Medulla oblongata (tissue), 1 donor: ENCODE data around the gene PCED1B.
"Not testable (repeated sequence)": the region's sequence is repeated elsewhere in the genome, so short reads cannot be mapped to it uniquely, and the experiment has no call there.

Source experiments
- DNase-seq: peaks from one replicate; pipeline ENCODE4 v3.0.0-alpha.2; 2015; ENCODE audit errors: extremely low spot score

The PCED1B gene

DNA sequence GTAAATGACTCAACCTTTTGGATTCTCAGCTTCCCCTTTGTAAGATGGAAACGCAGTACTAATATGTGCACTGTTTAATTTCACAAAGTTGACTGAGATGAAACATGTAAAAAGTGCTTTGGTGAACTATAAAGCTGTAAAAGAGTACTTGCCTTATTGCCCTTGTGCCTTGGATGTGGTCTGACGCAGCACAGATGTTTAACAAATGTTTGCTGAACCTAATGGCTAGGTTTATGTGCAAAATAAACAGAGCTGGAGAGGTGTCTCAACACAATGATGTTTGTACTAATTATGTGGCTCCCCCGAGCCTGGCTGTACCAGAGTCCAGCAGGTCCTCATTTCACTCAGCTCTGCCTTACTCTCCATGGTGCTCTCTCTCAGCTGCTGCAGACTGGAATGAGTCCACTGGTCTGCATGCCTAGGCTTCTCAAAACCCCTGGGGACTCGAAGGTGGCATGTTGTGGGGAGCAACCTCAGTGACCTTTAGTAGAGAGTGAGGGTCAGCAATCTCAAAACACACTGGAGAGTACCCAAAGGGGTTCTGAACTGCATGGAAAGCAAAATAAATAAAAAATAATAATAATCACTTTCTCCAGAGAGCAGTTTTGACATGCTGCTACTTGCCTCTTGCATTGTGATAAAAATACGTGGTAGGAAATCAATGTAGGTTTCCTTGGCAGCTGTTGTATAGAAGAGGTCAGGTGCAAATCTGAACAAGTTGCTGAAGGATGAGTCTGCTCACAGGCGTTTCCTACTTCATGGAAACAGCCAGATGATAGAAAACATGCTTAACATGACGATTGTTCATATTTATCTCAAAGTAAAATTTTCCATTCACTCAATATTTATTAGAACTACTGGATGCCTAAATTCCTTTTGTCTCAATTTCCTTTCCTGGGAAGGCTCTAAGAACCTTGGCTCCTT is 8.9 kb downstream of the PCED1B start:
- DNase-seq = no peak

DNA sequence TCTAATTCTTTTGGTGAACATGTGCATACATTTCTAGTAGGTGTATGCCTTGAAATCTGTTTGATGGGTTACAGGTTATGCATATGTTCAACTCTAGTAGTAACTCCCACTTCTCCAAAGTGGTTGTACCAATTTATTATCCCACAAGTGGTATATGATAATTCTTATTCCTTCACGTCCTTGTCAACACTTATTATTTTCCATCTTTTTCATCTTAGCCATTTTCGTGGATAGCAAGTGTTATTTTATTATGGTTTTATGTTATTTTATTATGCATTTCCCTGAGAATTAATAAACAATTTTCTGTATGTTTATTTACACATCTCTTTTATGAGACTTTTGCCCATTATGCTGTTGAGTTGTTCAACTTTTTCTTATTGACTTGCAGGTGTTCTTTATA is 11.6 kb downstream of the PCED1B start:
- no peak for DNase-seq

DNA sequence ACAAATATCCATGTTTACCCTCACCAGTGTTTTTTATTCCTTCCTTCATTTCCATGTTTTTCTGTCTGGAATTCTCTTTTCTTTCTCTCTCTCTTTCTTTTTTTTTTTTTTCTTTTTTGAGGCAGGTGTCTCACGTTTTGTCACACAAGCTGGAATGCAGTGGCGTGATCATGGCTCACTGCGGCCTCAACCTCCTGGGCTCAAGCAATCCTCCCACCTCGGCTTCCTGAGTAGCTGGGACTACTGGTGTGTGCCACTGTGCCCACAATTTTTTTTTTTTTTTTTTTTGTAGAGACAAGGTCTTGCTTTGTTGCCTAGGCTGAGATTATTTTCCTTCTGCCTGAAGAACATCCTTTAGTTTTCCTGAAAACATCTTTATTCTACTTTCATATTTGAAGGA is 15.4 kb downstream of the PCED1B start:
- no peak for DNase-seq

DNA sequence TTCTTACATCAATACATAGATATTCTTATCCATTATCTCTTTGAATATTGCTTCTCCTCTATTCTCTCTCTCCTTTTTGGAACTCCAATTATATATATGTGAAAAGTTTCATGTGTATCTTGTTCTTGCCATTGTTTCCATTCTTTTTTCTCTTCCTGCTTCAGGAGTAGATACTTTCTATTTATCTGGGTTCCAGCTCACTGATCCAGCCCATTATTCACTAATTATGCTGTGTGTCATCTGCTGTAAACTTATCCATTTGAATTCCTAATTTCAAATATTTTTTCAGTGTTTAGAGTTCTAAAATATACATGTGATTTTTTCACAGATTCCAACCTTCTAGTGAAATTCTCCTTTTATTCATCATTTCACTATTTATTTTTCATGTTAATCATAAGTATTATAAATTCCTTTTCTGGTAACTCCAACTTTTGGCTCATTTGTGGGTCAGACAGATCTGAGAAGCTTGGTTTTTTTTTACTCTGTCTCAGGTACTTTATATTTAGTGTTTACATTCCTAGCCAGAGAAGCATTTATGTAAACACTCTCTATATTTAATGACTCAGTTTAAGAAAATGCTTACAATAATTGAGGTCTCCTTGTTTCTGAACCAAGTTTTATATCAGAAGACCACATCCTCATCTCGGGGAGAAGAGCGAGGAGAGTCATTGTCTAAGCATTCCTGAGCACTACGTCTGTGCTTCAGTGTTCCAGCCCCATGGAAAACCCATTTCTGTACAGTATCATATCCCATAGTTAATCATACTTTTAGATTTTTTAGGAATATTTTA is 16.2 kb downstream of the PCED1B start:
- no peak for DNase-seq

DNA sequence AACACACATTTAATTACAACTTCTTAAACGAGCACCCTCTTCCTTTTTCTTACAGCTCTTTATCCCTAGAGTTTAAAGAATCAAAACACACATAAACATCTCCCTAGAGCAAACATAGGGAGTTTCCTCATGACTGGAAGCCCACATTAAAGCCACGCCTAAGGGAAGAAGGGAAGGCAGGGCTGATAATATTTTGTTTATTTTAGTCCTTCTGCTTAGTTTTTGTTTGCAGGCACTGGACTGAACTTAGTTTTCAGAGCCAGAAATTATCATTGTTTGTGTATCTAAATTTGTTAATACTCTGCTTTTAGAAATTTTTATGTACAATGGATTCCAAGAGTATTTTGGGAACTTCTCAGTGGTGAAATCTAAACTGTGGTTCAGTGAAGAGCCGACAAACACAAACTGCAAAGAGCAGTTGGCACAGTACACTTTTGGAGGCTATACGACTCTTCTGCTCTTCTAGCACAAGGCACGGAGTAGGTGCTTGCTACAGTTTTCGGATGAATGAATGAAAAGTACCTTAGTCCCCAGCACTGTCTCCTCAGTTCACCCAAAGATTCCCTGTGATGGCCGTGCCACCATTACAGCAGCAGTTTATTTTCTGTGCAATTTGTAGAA is 18.0 kb downstream of the PCED1B start:
- DNase-seq = no peak

DNA sequence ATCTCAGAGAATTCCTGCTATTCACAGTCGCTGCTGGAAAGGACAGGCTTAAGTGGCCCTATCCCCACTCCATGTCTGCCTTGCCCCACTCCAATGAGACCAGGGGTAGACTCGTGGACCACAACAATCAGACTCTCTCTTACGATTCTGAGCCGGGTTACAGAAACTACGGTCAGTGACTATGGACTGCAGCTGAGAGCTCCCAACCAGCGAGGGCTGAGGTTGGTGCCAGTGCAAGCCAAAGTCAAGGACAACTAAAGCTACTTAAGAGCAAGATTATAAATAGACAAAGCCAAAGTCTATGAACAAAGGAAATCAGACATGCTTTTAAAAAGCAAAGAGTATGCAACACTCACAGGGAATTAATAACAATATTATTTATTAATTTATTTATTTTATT is 18.7 kb downstream of the PCED1B start:
- no peak for DNase-seq

DNA sequence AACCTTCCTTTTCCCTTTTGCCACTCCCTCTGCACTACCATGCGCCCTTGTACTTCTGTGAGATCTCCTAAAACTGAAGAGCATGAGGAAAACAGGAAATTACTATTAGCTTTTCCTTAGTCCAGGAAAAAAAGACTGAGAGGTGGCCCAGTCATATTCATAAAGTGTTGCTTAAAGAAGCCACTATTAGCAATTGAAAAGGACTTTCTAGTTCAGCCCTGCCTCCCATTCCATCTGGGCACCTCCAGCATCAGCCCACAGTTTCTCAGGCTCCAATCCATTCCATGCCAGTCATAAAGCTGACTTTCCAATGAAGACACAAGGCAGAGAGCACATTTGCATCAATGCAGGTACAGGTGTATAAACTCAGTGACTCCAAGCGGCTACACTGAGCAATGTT is 20.2 kb downstream of the PCED1B start:
- no peak for DNase-seq

DNA sequence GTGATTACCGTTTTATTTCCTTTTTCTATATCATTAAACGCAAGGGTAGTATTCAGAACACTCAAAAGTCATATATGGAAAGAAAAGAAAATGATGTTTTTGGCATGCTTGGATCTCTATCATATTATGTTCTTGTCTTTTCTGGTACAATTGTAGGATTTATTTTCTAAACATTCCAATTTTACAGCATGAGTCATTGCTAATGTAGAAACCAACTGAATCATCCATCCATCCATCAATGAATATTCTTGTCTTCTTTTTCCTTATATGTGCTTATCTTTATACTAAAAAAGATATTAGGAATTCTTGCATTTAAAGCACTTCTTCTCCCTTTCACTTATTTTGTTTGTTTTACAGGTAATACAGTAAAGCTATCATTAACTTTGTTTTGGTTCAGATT is 20.7 kb downstream of the PCED1B start:
- DNase-seq = no peak

DNA sequence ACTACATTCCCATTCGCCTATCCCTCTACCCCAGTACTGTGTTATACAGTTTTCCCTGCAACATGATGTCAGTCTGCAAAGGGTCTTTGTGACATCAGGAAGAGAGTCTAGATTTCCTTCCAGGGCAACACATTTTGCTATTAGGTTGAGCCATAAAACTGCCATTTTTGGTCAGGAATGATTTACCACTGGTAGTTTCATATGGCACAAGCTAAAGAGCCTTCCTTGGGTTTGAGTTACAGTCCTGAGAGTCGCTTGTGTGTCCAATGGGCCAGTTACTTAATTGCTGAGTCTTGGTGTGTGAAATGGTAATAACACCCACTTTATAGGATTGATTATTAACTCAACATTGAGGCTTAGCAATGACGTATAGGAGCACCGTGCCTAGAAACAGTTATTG is 23.0 kb downstream of the PCED1B start:
- no peak for DNase-seq

DNA sequence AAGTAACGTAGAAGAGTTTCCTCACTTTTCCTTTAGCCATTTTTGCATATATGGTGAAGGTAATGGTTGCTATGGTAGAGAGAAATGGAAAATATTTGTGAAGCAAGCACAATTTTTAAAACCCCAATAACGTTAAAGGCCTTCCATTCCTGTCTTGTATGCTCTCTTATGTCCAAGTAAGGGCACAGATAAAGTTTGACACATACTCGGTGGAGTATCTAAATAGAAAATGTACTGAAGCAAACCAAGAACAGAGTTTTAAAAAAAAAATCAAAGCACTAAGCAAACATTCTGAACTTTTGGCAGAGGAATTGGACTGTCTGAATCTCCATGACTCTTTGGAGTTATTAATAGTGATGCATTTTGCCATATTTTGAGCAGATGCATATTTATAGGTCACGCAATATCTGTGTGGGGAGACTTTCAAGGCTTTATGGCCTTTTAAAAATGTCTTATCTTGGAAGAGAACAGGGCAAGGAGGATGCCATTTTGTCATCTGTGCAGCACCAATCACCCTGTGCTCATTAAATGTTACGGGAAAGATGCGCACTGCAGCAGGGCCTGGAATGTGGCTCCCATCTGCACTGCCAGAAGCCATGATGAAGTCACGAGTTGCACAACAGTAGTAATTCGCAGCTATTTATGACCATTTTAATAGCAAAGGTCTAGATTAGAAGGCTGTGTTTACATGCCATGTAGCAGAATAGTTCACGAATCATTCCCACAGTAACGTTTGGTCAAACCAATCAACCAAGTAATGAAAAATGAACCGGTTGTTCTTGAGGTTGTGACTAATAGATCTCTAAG is 23.6 kb downstream of the PCED1B start:
- DNase-seq = no peak

DNA sequence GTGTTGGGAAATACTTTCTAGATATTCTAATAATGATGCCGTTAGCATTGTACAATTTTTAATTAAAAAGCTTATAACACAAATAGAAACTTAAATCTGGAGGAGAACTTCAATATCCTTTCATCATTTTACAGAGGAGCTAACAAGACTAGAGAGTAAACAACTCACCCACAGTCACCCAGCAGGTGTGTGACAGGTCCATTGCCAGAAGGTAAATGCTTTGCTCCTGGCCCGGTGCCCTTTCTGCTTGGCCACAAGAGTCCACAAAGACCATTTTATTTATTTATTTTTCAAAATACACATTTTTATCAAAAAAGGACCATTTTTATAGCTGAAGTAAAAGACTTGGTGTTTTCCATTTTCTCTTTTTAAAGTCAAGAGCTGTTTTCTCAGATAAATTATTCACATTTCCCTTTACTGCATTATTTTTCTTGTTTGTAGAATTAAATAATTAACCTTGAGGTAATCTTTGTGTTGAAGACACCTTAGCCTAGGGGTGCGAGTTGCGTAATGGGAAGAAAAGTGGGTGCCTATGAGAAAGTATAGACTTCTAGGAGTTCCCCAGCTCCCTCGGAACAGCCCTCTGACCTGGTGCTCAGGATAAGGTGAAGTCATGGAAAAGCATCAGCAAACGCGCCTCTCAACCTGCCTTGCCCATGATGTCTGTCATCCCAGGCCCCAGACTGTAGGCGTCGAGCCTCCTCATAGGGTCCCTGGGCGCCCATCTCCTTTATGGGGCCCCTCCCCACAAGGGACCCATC is 26.7 kb downstream of the PCED1B start:
- no peak for DNase-seq

DNA sequence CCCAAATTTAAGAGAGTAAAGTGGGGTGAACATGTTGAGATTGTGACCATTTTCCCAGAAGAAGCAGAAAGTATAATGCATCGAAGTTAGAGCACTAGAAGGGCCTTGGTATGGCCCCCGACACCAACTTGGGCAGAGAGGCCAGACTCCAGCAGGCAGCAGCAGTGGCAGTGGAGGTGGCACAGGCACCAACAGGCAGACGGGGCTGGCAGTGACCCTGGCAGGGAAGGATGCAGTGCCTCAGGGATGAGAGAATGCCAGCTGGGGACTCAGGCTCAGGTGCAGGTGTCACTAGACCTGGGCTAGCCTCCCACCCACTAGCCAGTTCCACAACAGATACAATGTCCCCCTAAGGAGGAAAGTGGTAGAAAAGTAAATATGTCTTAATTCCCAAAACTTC is 28.0 kb downstream of the PCED1B start:
- no peak for DNase-seq

DNA sequence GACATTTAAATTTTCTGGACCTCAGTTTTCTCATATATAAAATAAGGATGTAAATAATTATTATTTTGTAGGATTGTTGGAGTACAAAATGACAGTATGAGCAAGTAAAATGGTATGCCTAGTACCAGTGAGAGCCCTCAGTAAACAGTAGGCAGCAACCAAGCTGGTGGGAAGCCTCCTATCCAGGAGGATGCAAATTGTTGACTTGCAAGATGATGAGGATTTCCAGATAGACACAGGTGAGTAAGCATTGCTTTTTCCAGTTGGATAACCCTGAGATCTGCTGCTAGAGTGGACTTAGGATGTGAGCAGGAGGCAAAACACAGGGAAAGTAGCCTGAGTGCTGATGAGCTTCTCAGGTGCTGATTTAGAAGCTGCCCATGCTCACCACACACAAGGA is 28.5 kb downstream of the PCED1B start:
- DNase-seq = no peak

DNA sequence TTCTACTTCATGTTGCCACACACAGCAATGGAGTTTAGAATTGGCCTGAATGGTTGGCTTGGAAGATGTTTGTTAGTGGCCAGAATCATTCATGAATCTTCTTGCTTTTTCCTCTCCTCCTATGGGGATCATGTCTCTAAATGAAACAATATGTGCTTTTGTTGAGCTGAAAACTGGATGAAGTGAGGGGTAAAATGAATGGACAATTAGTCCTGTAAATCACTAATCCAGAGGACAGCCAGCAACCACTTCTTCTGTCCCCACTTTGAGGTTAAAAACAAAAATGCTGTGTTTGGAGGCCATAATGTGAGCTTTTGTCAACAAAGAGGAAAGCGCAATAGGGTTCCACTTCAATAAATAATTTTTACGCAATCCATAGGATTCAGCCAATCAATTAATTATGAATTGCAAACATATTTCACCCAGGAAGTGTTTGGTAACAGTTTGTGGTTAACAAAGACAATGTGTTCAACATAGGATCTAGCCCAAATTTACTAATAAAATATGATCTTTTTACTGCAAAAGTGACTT is 30.7 kb downstream of the PCED1B start:
- no peak for DNase-seq

DNA sequence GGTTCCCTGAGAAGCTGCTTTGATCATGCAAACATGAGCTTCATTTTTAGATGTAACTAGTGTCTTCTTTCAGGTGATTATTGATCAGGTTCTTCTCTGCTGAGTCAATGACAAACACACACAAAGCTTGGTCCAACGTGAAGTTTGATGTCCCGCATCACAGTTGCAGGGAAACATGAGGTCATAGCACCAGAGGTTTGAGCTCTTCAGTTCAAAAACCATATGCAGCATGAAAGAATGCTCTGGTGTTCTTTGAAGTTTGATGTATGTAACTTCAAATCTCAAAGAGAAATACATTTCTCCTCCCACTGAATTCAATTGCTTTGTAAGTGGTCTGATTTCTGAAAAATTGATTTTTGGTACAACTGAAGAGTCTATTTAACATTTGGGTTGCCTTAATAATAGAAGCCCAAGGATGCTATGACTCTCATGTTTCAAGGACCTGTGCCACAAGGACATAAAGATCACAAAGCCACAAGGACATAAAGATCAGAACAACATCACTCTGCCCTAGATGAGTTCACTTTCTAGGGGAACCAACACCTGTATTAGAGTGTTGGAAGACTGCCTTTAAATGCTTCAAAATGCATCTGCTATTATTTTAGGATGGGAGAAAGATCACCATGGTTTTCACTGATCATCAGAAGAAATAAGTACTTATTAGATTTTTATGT is 31.4 kb downstream of the PCED1B start:
- no peak for DNase-seq

DNA sequence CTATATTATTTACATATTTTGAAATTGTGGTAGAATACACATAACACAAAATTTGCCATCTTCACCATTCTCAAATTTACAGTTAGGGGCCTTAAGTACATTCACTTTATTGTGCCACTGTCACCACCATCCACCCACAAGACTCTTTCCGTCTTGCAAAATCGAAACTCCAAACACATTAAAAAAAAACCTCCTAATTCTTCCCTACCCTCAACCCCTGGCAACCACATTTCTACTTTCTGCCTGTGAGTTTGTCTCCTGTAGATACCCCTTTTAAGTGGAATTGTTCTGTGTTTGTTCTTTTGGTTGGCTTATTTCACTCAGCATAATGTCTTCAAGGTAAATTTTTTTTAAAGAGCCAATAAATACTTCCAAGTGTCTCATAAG is 32.0 kb downstream of the PCED1B start:
- no peak for DNase-seq

DNA sequence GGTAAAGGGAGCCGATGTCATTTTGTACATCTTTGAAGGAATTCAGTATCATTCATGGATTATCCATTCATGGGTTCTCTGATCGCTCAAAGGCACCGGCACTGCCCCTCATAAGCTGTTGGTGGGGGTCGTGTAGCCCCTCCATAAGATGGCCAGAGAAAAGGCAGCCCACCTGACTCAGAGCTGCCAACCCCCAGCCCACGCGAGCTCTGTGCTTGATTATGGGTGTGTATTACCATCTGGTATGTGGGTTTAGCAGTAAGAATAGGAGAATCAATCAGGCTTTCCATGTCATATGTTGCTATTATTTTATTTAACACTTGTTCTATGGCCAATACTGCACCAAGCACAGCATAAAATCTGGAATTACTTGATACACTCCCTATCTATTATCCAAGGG is 32.4 kb downstream of the PCED1B start:
- no peak for DNase-seq

DNA sequence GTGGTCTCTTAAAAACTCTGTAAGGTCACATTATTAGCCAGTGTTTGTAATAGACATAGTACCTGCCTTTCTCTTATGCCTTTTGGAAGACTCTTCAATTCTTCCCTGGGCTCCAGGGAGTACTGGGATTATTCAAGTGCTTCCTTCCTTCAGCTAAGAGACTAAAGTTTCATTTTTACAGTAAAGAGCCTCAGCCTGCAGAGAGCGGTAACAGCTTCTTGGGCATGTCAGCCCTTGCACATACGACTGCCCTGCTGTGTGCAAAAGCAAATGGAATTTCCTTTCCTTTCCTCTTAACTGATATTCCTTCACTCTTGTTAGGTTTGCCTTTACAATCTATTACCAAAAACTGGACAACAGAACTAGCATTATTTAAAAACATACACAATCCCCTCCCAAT is 33.3 kb downstream of the PCED1B start:
- no peak for DNase-seq

DNA sequence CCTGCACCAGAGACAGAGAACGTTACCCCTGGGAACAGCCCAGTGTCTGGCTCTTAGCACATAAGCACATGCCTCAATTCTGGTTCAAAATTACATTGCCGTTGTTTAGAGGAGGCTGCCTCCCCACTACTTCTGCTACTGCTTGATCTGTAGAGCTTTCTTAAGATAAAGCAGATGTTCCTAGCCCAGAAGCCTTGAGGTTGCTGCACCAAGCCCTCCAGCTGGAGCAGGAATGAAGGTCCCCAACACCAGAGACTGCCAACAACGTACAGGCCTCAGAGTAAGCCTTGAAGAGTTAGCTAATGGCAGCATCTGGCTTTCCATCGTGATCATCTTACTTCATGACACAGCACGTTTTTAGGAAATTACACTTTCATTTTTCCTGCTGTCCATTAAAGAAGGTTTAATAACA is 35.1 kb downstream of the PCED1B start:
- no peak for DNase-seq

DNA sequence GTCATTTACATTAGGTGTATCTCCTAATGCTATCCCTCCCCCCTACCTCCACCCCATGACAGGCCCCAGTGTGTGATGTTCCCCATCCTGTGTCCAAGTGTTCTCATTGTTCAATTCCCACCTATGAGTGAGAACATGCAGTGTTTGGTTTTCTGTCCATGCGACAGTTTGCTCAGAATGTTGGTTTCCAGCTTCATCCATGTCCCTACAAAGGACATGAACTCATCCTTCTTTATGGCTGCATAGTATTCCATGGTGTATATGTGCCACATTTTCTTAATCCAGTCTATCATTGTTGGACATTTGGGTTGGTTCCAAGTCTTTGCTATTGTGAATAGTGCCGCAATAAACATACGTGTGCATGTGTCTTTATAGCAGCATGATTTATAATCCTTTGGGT is 37.9 kb downstream of the PCED1B start:
- DNase-seq = not testable (repeated sequence)
